NCI-H1436 treated with DMSO at 0.1 percent for 48 hours (cell line): Measurements from ENCODE around the gene COMT.

Experiments
- DNase-seq: peaks from one replicate; lab custom pipeline; 2025; lab: John Stamatoyannopoulos, UW

Gene COMT

DNA sequence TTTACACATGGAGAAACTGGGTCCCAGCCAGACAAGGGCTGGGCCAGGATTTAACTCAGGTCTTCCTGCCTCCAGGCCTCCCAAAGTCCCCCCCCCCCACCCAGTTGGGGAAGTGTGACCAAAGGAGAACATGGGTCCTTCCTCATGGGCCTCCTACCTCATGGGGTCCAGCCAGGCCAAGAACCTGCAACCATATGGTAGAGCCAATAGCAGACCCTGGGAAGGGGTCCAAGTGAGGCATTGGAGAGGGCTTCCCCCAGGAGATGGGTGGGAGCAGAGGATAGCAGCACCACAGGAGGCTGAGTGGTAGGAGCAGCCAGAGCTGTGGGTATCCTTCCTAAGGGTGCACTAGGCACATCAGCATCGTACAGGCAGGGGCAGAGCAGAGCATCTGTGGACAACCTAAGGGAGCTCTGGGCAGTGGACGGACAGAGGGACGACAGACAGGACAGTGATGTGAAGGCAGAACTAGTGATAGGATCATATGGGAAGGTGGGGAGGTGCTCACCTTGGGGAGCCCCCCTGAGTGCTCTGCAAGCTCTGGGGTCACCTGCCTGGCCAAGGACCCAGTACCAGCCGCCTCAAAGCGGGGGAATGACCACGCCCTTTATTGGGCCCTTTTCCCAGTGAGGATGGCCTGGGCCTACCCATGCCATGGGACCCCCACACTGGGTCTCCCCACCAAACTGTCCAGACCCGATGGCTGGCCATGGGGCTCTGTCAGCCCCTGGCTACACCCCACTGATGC lies 70.6 kb downstream of the COMT start:
- DNase-seq, result no peak

- DNase-seq, result no peak
Measured at GRCh38 chr22:20012741-20013331, 71.3 kb downstream of the COMT start.

GRCh38 chr22:20013382-20013871 lies 71.9 kb downstream of the COMT start:
- no peak for DNase-seq

GRCh38 chr22:20014526-20015186 lies 73.1 kb downstream of the COMT start:
- no peak for DNase-seq

GRCh38 chr22:20015187-20015625 lies 73.6 kb downstream of the COMT start:
- DNase-seq, result no peak

GRCh38 chr22:20015971-20016733 lies 74.6 kb downstream of the COMT start:
- DNase-seq, result no peak

GRCh38 chr22:20016734-20017621 lies 75.4 kb downstream of the COMT start, which contains the start of gene ARVCF:
TSS of gene ARVCF (minus strand) at chr22:20016823. CDS start at chr22:19990794, 26,029 bp downstream.
- DNase-seq, result peak; percentile 45

- DNase-seq, result no peak
Measured at GRCh38 chr22:20017622-20017958, 76.0 kb downstream of the COMT start.

GRCh38 chr22:20018001-20018400 lies 76.4 kb downstream of the COMT start:
- DNase-seq, result no peak
